ENCODE data around the gene FBXW7.

FBXW7 gene

DNA sequence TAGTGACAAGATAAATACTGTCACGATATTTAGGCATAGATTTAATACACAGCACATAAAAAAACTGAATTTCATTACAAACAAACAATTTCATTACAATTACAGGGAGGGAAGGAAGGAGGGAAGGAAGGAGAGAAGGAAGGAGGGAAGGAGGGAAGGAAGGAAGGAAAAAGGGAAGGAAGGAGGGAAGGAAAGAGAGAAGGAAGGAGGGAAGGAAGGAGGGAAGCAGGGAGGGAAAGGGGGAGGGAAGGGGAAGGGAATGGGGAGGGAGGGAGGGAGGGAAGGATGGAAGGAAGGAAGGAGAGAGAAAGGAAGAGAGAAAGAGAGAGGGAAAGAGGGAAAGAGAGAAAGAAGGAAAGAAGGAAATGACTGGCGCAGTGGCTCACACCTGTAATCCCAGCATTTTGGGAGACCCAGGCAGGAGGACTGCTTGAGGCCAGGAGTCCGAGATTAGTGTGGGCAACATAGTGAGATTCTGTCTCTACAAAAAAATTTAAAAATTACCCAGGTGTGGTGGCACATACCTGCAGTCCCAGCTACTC lies 64.6 kb downstream of the FBXW7 start:
- in situ Hi-C loops (cut with HindIII; ENCODE audit: low sequenced_read_pairs), result no loop called here
- no peak for TF ChIP-seq CTCF (IDR thresholded peaks at IDR 0.05; ENCODE audit: low read depth, low read length)
- no peak overlapping the region for H3K4me3 ChIP-seq (ENCODE audit: low read depth, low read length)
- no peak for DNase-seq (ENCODE audit: low read depth, low spot score)

DNA sequence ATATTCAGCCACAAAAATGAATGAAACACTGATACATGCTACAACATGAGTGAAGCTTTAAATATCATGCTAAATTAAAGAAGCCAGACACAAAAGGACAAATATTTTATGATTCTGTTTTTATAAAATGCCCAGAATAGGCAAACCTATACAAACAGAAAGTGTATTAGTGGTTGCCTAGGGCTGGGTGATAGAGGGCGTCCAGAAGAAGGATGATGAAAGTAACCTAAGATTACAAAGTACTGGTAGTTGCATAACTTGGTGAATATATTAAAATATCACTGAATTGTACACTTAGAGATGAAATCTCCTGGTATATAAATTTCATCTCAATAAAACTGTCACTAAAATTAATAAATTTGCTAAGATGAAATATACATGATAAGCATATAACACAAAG lies 67.5 kb downstream of the FBXW7 start:
- no peak overlapping the region for H3K4me3 ChIP-seq (ENCODE audit: low read depth, low read length)
- TF ChIP-seq CTCF (IDR thresholded peaks at IDR 0.05; ENCODE audit: low read depth, low read length), result no peak
- in situ Hi-C loops (cut with HindIII; ENCODE audit: low sequenced_read_pairs), result no loop called here
- no peak for DNase-seq (ENCODE audit: low read depth, low spot score)

GRCh38 chr4:152467101-152467500 lies 68.8 kb downstream of the FBXW7 start:
- TF ChIP-seq CTCF (IDR thresholded peaks at IDR 0.05; ENCODE audit: low read depth, low read length), result no peak
- no peak overlapping the region for H3K4me3 ChIP-seq (ENCODE audit: low read depth, low read length)
- no peak for DNase-seq (ENCODE audit: low read depth, low spot score)
- in situ Hi-C loops (cut with HindIII; ENCODE audit: low sequenced_read_pairs), result no loop called here

DNA sequence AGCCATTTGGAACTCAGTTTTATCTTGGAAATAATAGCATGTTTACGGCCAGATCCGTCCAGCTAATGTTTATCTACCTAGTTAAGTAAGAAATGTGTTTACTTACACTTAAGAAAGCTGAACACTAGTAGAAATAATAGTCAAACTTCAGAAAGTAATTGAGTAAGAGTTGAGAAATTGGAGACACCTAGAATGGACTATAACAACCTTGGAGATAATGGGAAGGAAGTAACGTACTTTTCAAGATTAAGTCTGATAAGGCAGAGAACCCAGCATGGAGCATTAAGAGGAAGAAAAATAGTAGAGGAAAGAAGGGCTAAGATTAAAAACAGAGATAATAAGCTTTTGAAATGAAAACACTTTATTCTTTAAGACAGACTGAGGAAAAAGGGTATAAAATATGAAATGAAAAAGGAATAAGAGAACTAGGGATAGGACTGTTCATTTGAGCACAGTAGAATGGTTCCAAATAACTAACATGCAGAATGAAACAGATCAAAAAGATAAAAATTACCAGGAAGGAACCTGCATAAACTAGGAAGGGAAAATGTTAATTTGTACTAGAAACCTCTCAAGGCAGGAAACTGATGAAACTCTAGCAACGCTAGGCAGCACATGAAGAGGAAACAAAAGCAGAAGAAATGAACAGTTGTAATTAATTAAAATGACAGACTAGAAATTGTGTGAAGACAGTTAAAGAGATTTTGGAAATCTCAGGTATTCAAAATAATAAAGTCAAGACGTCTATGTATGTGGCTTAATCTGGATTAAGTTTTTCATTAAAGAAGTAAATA lies 71.7 kb downstream of the FBXW7 start:
- no peak for DNase-seq (ENCODE audit: low read depth, low spot score)
- in situ Hi-C loops (cut with HindIII; ENCODE audit: low sequenced_read_pairs), result no loop called here
- TF ChIP-seq CTCF (IDR thresholded peaks at IDR 0.05; ENCODE audit: low read depth, low read length), result no peak
- H3K4me3 ChIP-seq (ENCODE audit: low read depth, low read length), result no peak overlapping the region

DNA sequence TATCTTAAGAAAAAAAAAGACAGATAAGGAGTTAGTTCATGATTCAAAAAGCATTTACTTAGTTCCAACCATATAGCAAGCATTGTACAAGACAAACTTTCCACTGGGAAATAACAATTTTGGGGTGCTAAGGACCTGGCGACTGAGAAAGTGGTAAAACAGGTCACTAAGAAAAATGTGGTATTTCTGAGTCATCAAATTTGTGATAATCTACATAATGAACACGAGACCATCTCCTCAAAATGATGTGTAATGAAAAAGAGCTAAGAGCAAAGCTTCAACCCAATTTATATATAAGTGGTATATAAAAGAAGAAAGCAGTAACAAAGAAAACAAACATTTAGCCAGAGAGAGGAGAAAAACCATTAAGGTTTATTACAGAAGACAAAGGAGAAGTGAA lies 72.3 kb downstream of the FBXW7 start:
- H3K4me3 ChIP-seq (ENCODE audit: low read depth, low read length), result no peak overlapping the region
- no peak for DNase-seq (ENCODE audit: low read depth, low spot score)
- in situ Hi-C loops (cut with HindIII; ENCODE audit: low sequenced_read_pairs), result no loop called here
- TF ChIP-seq CTCF (IDR thresholded peaks at IDR 0.05; ENCODE audit: low read depth, low read length), result no peak

- no peak for DNase-seq (ENCODE audit: low read depth, low spot score)
- no peak overlapping the region for H3K4me3 ChIP-seq (ENCODE audit: low read depth, low read length)
- TF ChIP-seq CTCF (IDR thresholded peaks at IDR 0.05; ENCODE audit: low read depth, low read length), result no peak
- in situ Hi-C loops (cut with HindIII; ENCODE audit: low sequenced_read_pairs), result no loop called here
Observed at GRCh38 chr4:152462695-152463094, 73.2 kb downstream of the FBXW7 start.

Data from astrocyte of the spinal cord (primary cell).